Duodenal mucosa (tissue), 2 donors: Measurements from ENCODE around the gene ZMAT5.

Source experiments
- H3K27ac ChIP-seq: one replicate; pipeline ENCODE4 v1.7.0; 2013; ENCODE audit warnings: low read depth, low read length
- H3K27me3 ChIP-seq, 2 donors: one replicate each; pipeline ENCODE4 v1.7.0; 2013; ENCODE audit warnings: low read length in 2 of 2, control low read depth in 1 of 2; ENCODE audit not compliant: insufficient read depth in 2 of 2, control insufficient read depth in 1 of 2
- H3K36me3 ChIP-seq, 2 donors: one replicate each; pipeline ENCODE4 v1.7.0; 2013; ENCODE audit warnings: low read length in 2 of 2, control low read depth in 1 of 2; ENCODE audit not compliant: insufficient read depth in 2 of 2, control insufficient read depth in 1 of 2
- H3K4me1 ChIP-seq, 2 donors: one replicate each; pipeline ENCODE4 v1.7.0; 2013; ENCODE audit warnings: low read length in 2 of 2, control low read depth in 1 of 2; ENCODE audit not compliant: insufficient read depth in 2 of 2, control insufficient read depth in 1 of 2
- H3K4me3 ChIP-seq, 2 donors: one replicate each; pipeline ENCODE4 v1.7.0; 2013; ENCODE audit warnings: low read length in 2 of 2, low read depth in 1 of 2
- H3K9ac ChIP-seq, 2 donors: one replicate each; pipeline ENCODE4 v1.7.0; 2013; ENCODE audit warnings: low read length in 2 of 2, low read depth in 1 of 2
- H3K9me3 ChIP-seq, 2 donors: one replicate each; pipeline ENCODE4 v1.7.0; 2013; ENCODE audit warnings: low read length in 2 of 2, control low read depth in 1 of 2; ENCODE audit not compliant: control insufficient read depth in 1 of 2

The ZMAT5 gene

DNA sequence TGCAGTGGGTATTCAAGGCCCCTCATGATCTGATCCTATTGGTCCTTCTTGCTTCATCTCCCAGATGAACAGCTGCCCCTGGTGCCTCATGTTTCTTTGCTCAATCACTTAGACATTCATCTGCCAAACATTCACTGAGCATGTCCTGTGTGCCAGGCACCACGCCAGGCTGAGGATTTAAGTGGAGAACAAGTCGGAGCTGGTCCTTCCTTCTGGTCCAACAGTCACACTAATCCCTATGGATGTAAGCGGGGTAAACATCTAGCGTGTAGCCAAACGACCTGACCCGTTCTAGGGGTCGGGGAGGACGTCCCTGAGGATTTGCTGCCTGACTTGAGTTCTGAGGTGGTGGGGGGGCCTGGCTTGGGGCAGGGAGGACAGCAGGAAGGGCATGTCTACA, 21.9 kb downstream of the ZMAT5 start:
- H3K36me3 ChIP-seq = peaks cover 0 to 38% of the 10 kb centered on the region in 2 donors
- no peak overlapping the region for H3K9ac ChIP-seq
- H3K27me3 ChIP-seq = no peaks in the 10 kb centered on the region
- H3K4me1 ChIP-seq = no peaks in the 10 kb centered on the region
- no peak overlapping the region for H3K4me3 ChIP-seq
- no peak overlapping the region for H3K27ac ChIP-seq
- no peaks in the 10 kb centered on the region for H3K9me3 ChIP-seq

DNA sequence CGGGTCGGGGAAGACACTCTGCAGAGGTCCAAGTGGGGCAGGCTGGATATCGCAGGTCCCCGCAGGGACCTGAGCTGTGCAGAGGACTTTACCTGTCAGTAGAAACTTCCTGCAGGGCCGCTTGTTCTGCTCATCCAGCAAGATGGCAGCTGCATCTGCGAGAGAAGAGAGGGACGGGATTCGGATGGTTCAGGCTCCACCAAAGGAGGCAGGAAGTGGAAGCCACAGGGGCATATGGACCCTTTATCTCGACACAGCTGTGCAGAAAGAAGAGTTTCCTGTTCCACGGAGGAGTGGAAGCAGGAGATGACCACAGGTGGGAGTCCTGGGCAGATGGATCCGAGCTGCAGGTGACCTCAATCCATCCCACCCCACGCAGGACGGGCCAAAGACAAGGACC, 24.5 kb downstream of the ZMAT5 start:
- no peaks in the 10 kb centered on the region for H3K9me3 ChIP-seq
- no peak overlapping the region for H3K27ac ChIP-seq
- no peak overlapping the region for H3K4me3 ChIP-seq
- no peak overlapping the region for H3K9ac ChIP-seq
- H3K36me3 ChIP-seq = peaks cover 0 to 27% of the 10 kb centered on the region in 2 donors
- no peaks in the 10 kb centered on the region for H3K27me3 ChIP-seq
- no peaks in the 10 kb centered on the region for H3K4me1 ChIP-seq

DNA sequence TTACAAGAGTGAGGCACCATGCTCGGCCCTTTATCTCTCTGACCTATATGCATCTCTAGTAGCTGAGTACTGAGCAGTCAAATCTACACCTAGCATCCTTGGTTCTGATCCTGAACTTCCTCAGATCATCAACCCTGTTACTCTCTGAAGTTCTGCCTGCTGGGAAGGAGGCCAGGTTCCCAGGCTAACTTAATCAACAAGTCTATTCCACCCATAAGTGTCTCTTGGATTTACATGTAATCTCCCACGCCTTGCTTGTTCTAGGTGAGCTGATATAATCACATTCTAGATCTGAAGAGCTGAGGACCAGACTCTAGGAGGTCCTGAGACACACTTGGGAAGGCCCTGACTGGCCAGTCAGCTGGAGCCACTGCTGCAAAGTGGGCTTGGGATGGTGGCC, 24.9 kb downstream of the ZMAT5 start:
- Histone ChIP-seq H3K9me3 (no peaks in the 10 kb centered on the region), H3K27ac (no peak overlapping the region), H3K9ac (no peak overlapping the region), H3K4me3 (no peak overlapping the region), H3K27me3 (no peaks in the 10 kb centered on the region), H3K4me1 (no peaks in the 10 kb centered on the region), H3K36me3 (peaks cover 0 to 26% of the 10 kb centered on the region in 2 donors)

DNA sequence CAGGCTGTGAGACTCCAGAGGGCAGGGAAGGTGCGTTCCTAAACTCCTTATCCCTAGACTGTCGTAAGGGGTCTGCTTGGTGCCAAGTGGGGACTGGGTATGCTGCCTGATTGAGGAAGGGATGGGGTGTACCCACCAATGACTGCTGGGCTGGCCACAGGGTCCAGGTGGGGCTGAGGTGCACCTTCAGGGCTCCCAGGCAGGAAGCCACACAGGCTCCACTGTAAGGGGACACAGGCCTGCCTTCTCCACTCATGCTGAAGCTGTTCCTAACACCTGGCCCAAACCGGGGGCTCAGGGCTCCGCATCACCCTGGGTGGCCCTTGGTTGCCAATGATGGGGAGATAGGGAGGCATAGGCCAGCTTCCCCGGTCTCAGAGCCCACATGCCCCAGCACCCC, 26.6 kb downstream of the ZMAT5 start:
- Histone ChIP-seq H3K4me1 (no peaks in the 10 kb centered on the region), H3K36me3 (peaks cover 0 to 22% of the 10 kb centered on the region in 2 donors), H3K27me3 (no peaks in the 10 kb centered on the region), H3K4me3 (no peak overlapping the region), H3K9ac (no peak overlapping the region), H3K9me3 (no peaks in the 10 kb centered on the region), H3K27ac (no peak overlapping the region)

DNA sequence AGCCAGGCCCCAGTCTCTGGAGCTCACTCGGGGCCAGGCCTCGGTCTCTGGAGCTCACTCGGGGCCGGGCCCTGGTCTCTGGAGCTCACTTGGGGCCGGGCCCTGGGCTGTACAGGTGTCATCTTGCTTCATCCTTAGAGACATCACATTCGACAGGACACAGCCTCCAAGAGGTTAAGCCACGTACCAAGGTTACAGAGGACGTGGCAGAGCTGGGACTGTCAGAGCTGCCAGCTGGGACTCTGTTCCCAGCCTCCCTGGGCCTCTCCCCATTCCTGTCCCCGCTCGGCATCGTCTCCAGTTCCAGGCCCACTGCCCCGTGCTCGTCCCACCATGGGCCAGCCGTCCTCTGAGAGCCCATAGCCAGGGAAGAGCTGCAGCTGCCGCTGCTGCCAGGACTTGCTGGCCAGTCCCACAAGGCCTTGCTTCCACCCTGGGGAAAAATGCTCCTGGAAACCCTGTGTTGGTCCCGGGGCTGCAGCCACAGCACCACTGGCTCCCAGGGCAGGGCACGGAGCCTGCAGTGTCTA, 27.4 kb downstream of the ZMAT5 start:
- Histone ChIP-seq H3K36me3 (peaks cover 0 to 22% of the 10 kb centered on the region in 2 donors), H3K4me1 (no peaks in the 10 kb centered on the region), H3K9ac (no peak overlapping the region), H3K27me3 (no peaks in the 10 kb centered on the region), H3K4me3 (no peak overlapping the region), H3K27ac (no peak overlapping the region), H3K9me3 (no peaks in the 10 kb centered on the region)

DNA sequence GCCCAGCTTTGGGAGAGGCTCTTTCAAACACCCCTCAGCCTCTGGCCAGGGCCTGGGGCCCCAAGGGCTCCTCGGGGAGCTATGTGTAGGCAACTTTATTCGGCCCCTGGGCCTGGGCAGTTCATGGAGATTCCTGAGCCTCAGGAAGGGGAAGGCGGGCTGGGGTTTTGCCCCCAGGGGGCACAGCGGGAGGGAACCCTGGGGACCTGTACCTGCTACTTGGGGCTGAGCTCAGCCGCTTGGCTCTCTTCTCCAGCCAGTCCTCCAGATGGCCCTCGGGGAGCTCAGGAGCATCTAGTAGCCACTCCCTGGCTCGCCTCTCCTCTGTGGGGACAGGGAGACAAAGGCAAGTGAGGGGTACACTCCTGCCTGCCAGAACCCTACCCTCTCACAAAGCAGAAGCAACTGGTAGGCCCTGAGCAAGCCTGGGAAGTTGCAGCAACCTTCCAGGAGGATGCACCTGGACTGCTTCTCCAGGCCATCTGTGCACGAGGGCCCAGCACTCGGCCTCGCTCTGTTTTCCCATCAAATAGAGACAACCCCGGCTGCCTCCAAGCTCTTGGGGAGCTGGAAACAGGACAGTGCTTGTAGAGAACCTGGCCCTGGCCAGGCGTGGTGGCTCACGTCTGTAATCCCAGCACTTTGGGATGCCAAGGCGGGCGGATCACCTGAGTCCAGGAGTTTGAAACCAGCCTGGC, 28.5 kb downstream of the ZMAT5 start:
- no peaks in the 10 kb centered on the region for H3K27me3 ChIP-seq
- H3K27ac ChIP-seq = no peak overlapping the region
- H3K9ac ChIP-seq = no peak overlapping the region
- no peaks in the 10 kb centered on the region for H3K9me3 ChIP-seq
- H3K36me3 ChIP-seq = peaks cover 0 to 18% of the 10 kb centered on the region in 2 donors
- peaks cover 8 to 9% of the 10 kb centered on the region in 2 donors for H3K4me1 ChIP-seq
- no peak overlapping the region for H3K4me3 ChIP-seq

DNA sequence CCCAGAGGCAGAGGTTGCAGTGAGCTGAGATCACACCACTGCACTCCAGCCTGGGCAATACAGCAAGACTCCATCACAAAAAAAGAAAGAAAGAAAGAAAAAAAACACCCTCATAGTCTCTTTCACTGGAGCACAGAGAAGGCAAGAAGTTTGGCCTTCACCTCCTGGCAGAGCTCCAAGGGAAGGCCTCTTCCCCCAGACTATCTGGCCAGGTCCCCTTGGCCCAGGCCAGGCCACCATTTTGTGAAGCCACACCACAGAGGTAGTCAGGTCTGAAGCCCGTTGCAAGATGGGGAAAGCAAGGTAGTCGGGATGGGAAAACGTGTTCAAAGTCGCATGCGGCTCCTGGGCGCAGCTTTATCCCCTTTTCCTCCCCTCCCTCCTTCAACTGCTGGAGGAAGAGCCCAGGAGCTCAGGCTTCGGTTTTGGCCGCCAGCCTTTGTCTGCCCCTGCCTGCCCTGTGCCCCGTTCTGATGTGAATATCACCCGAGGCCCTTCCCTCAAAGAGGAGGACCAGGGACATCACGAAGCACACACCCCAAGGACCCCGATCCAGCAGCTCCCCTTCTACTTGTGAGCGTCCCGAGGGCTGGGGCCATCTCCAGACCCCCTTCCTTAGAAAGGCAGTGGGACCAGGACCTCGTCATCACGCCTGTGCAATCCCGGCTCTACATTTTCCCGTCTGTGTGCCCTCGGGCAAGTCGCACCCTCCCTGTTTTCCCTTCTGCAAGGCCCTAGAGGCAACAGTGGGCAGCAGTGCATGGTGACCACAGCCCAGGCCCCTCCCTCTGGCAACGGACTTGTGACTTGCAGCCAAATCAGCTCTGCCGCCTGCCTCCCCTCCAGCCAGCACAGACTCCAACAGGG, 29.3 kb downstream of the ZMAT5 start:
- H3K36me3 ChIP-seq = peaks cover 0 to 18% of the 10 kb centered on the region in 2 donors
- no peaks in the 10 kb centered on the region for H3K9me3 ChIP-seq
- H3K4me1 ChIP-seq = peaks cover 8 to 13% of the 10 kb centered on the region in 2 donors
- no peak overlapping the region for H3K9ac ChIP-seq
- no peak overlapping the region for H3K27ac ChIP-seq
- H3K27me3 ChIP-seq = no peaks in the 10 kb centered on the region
- H3K4me3 ChIP-seq = no peak overlapping the region

DNA sequence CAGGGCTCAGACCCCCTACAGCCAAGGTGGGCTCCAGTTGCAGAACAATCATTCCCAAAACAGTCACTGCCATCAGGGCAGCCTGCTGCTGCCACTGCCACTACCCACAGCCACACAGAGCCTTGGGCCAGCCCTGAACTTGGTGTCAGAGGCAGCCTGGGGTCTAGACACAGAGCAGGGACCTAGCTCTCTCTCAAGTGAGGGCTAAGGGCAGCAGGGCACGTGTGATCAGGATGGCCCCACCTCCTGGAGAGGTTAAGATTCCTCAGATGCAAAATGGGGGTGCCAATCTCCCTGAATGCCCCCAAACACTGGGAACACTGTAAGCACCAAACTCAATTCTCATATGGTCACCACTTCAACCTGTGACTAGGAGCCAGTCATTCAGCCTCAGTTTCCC, 31.4 kb downstream of the ZMAT5 start:
- Histone ChIP-seq H3K9ac (no peak overlapping the region), H3K36me3 (peaks cover 0 to 16% of the 10 kb centered on the region in 2 donors), H3K4me3 (no peak overlapping the region), H3K27ac (no peak overlapping the region), H3K27me3 (no peaks in the 10 kb centered on the region), H3K4me1 (peaks cover 13% of the 10 kb centered on the region in 2 donors), H3K9me3 (no peaks in the 10 kb centered on the region)

DNA sequence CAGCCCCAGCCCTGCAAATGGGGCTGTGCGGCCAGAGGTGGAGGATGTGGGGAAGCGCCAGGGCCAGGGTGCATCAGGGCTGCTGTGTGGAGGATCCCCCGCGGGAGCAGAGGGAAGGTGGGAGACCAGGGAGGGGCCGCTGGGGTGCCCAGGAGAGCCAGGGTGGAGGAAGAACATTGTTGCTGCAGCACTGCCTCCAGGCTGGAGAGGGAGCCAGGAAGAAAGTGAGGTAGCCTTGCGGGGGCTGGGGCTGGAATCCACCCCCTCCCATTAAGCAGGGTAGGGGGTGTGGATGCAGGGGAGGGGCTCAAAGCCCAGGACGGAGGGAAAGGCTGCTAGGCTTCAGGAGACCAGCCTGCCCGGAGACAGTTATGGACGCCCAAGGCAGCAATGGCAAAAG, 32.0 kb downstream of the ZMAT5 start:
- Histone ChIP-seq H3K36me3 (peaks cover 0 to 11% of the 10 kb centered on the region in 2 donors), H3K27me3 (no peaks in the 10 kb centered on the region), H3K9me3 (no peaks in the 10 kb centered on the region), H3K9ac (no peak overlapping the region), H3K27ac (no peak overlapping the region), H3K4me1 (peaks cover 13% of the 10 kb centered on the region in 2 donors), H3K4me3 (no peak overlapping the region)

DNA sequence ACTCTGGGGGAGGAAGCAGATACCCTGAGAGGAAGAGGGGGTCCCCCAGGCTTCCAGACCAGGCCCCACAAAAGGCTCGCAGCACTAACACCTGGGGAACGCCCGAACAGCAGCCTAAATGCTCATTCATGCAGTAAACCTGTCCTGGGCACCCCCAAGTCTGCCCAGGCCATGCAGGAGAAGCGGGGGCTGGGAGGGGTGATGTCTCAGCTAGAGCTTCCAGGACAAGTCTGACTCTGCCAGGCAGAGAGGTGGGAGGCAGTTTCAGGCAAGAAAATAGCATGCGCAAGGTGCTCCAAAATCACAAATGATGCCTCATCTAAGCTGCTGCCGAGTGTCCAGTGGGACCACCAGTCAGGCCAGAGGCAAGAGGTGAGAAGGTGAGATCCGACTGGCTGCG, 32.4 kb downstream of the ZMAT5 start:
- peaks cover 0 to 11% of the 10 kb centered on the region in 2 donors for H3K36me3 ChIP-seq
- no peak overlapping the region for H3K27ac ChIP-seq
- H3K4me3 ChIP-seq = no peak overlapping the region
- H3K9me3 ChIP-seq = no peaks in the 10 kb centered on the region
- peaks cover 13% of the 10 kb centered on the region in 2 donors for H3K4me1 ChIP-seq
- no peaks in the 10 kb centered on the region for H3K27me3 ChIP-seq
- no peak overlapping the region for H3K9ac ChIP-seq
